PFSK-1 (cell line): ENCODE results near the gene SCYGR8.

Experiments used
- FOXP2 ChIP-seq: optimal IDR thresholded peaks from 2 replicates; pipeline ENCODE3; 2011; ENCODE audit warnings: borderline replicate concordance, control low read depth, inconsistent platforms; ENCODE audit not compliant: insufficient read depth; ENCODE audit errors: extremely low read length, extremely low read depth
- POLR2AphosphoS5 ChIP-seq: IDR thresholded peaks from 2 replicates; pipeline ENCODE4 v1.6.1; 2012; ENCODE audit warnings: low read depth, mild to moderate bottlenecking, control low read depth, low read length, moderate library complexity
- REST ChIP-seq, 2 experiments: IDR thresholded peaks; 2 replicates each; pipeline versions ENCODE4 v1.6.1 to v1.8.0; 2011 to 2012; ENCODE audit warnings: low read depth in 2 of 2, low read length in 2 of 2, control low read depth in 1 of 2, inconsistent platforms in 1 of 2, mild to moderate bottlenecking in 1 of 2, moderate library complexity in 1 of 2; ENCODE audit not compliant: insufficient read depth in 1 of 2
- SIN3A ChIP-seq: IDR thresholded peaks from 2 replicates; pipeline ENCODE4 v1.6.1; 2012; ENCODE audit warnings: mild to moderate bottlenecking, low read length, moderate library complexity, borderline replicate concordance; ENCODE audit not compliant: insufficient read depth
- TAF1 ChIP-seq: IDR thresholded peaks from 2 replicates; pipeline ENCODE4 v1.6.1; 2012; ENCODE audit warnings: low read length, control low read depth, borderline replicate concordance; ENCODE audit not compliant: insufficient read depth

The SCYGR8 gene

GRCh38 chr2:227765788-227766372 is 20.2 kb downstream of the SCYGR8 start:
- no peak for TF ChIP-seq POLR2AphosphoS5
- no peak for TF ChIP-seq REST (IDR thresholded peaks at IDR 0.05; ENCODE audit: insufficient read depth in 1 of 2, low read depth in 2 of 2, low read length in 2 of 2)
- TF ChIP-seq SIN3A: no peak
- no peak for TF ChIP-seq TAF1
- TF ChIP-seq FOXP2: no peak

- no peak for TF ChIP-seq POLR2AphosphoS5
- no peak for TF ChIP-seq TAF1
- no peak for TF ChIP-seq SIN3A
- no peak for TF ChIP-seq FOXP2
These were observed 20.7 kb downstream of the SCYGR8 start for GRCh38 chr2:227766373-227766883.

GRCh38 chr2:227767830-227768229 is 22.1 kb downstream of the SCYGR8 start:
- no peak for TF ChIP-seq POLR2AphosphoS5
- no peak for TF ChIP-seq FOXP2
- no peak for TF ChIP-seq TAF1
- TF ChIP-seq REST (IDR thresholded peaks at IDR 0.05; ENCODE audit: insufficient read depth in 1 of 2, low read depth in 2 of 2, low read length in 2 of 2): no peak
- no peak for TF ChIP-seq SIN3A

- TF ChIP-seq SIN3A: no peak
- TF ChIP-seq FOXP2: no peak
These were observed 26.5 kb downstream of the SCYGR8 start for GRCh38 chr2:227772197-227772661.

GRCh38 chr2:227772932-227773331 is 27.2 kb downstream of the SCYGR8 start:
- TF ChIP-seq POLR2AphosphoS5 (no peak), REST (IDR thresholded peaks at IDR 0.05; ENCODE audit: insufficient read depth in 1 of 2, low read depth in 2 of 2, low read length in 2 of 2) (no peak), TAF1 (no peak), FOXP2 (no peak)

GRCh38 chr2:227774011-227774624 is 28.4 kb downstream of the SCYGR8 start:
- no peak for TF ChIP-seq POLR2AphosphoS5
- TF ChIP-seq FOXP2: no peak
- TF ChIP-seq REST (IDR thresholded peaks at IDR 0.05; ENCODE audit: insufficient read depth in 1 of 2, low read depth in 2 of 2, low read length in 2 of 2): no peak
- TF ChIP-seq SIN3A: no peak
- TF ChIP-seq TAF1: no peak
